KMS-11 (cell line): ENCODE results near the gene PGK1.
"Not testable (repeated sequence)": the region's sequence is repeated elsewhere in the genome, so short reads cannot be mapped to it uniquely, and the experiment has no call there.

Experiments
- H2AFZ ChIP-seq: fragments of 200-600 bp; sonication (generic); 2 replicates; pipeline ENCODE4 v1.6.1; 2016; ENCODE audit warnings: antibody characterized with exemption, mixed run types, low read depth
- H3K27ac ChIP-seq: fragments of 200-600 bp; sonication (generic); 2 replicates; pipeline ENCODE4 v1.6.1; 2016; ENCODE audit warnings: mild to moderate bottlenecking, mixed run types
- H3K27me3 ChIP-seq: fragments of 200-600 bp; sonication (generic); 2 replicates; pipeline ENCODE4 v1.6.1; 2017; ENCODE audit warnings: mild to moderate bottlenecking, low read depth, mixed run types, moderate library complexity; ENCODE audit not compliant: insufficient read depth
- H3K36me3 ChIP-seq: fragments of 200-600 bp; sonication (generic); 2 replicates; pipeline ENCODE4 v1.6.1; 2017; ENCODE audit warnings: mild to moderate bottlenecking, mixed run types; ENCODE audit not compliant: insufficient read depth
- H3K4me1 ChIP-seq: fragments of 200-600 bp; sonication (generic); 2 replicates; pipeline ENCODE4 v1.6.1; 2016; ENCODE audit warnings: mild to moderate bottlenecking, low read depth, mixed run types; ENCODE audit not compliant: poor library complexity, severe bottlenecking
- H3K4me2 ChIP-seq: fragments of 200-600 bp; sonication (generic); 2 replicates; pipeline ENCODE4 v1.7.0; 2016; ENCODE audit warnings: mild to moderate bottlenecking, mixed run types
- H3K4me3 ChIP-seq: fragments of 200-600 bp; sonication (generic); IDR thresholded peaks from 2 replicates; pipeline ENCODE4 v1.6.1; 2017; ENCODE audit warnings: low read depth, low read length, mixed read lengths; ENCODE audit not compliant: insufficient read depth
- H3K79me2 ChIP-seq: fragments of 200-600 bp; sonication (generic); 2 replicates; pipeline ENCODE4 v1.6.1; 2016; ENCODE audit warnings: low read depth, mixed run types; ENCODE audit not compliant: insufficient read depth
- H3K9ac ChIP-seq: fragments of 200-600 bp; sonication (generic); 2 replicates; pipeline ENCODE4 v1.6.1; 2016; ENCODE audit warnings: mild to moderate bottlenecking, mixed run types
- H4K20me1 ChIP-seq: fragments of 200-600 bp; sonication (generic); 2 replicates; pipeline ENCODE4 v1.6.1; 2016; ENCODE audit warnings: mild to moderate bottlenecking, mixed run types; ENCODE audit not compliant: insufficient read depth
- CTCF ChIP-seq: fragments of 200-600 bp; sonication (generic); conservative IDR thresholded peaks from 2 replicates; pipeline ENCODE4 v1.6.1; 2017; ENCODE audit warnings: low read depth, mild to moderate bottlenecking, antibody characterized with exemption, low read length, moderate library complexity, mixed read lengths

Gene PGK1

GRCh38 chrX:78103623-78104446 lies at the start of gene PGK1:
TSS of gene PGK1 (plus strand) at chrX:78104248. CDS start at chrX:78104341, 93 bp downstream.
- Histone ChIP-seq H3K79me2 (peaks cover 47% of the 10 kb centered on the region), H3K4me3 (no peak within 1 kb of the TSS), H3K36me3 (no peaks in the 10 kb centered on the region), H3K4me2 (peak within 1 kb of the TSS; percentile 88), H3K9ac (peak within 1 kb of the TSS; percentile 76; the same call in 1 of the 2 replicates), H2AFZ (peak within 1 kb of the TSS; percentile 78), H3K27ac (peak within 1 kb of the TSS; percentile 74), H3K4me1 (peaks cover 42% of the 10 kb centered on the region), H4K20me1 (peaks cover 25% of the 10 kb centered on the region), H3K27me3 (no peaks in the 10 kb centered on the region)
- TF ChIP-seq CTCF: no peak

DNA sequence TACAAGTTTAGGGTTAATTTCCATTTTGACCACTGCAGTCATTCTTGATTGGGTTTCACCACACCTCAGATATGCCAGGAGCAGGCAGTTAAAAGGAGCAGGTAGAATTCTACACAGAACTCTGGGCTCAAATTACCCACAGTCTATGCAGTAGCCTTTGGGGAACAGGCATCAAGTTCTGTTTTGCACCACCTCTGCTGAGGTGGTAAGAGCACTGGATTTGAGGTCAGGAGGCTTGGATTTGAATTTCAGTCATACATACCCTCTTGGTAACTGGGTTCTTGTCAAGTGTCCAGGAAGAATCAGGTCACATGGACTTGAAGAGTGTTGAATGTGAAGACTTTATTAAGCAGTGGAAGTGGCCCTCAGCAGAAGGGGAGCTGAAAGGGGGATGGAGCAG lies 40.4 kb upstream of the PGK1 start:
- Histone ChIP-seq H3K9ac (no peak overlapping the region), H4K20me1 (no peaks in the 10 kb centered on the region), H3K4me1 (no peaks in the 10 kb centered on the region), H3K27me3 (no peaks in the 10 kb centered on the region), H2AFZ (no peak overlapping the region), H3K4me3 (no peak overlapping the region), H3K27ac (no peak overlapping the region), H3K79me2 (no peaks in the 10 kb centered on the region), H3K4me2 (no peak overlapping the region), H3K36me3 (no peaks in the 10 kb centered on the region)
- TF ChIP-seq CTCF: no peak

GRCh38 chrX:78064152-78064551 lies 39.9 kb upstream of the PGK1 start:
- Histone ChIP-seq H3K27me3 (no peaks in the 10 kb centered on the region), H3K27ac (no peak overlapping the region), H3K4me2 (no peak overlapping the region), H3K36me3 (no peaks in the 10 kb centered on the region), H3K4me1 (no peaks in the 10 kb centered on the region), H3K4me3 (no peak overlapping the region), H2AFZ (no peak overlapping the region), H3K9ac (no peak overlapping the region), H3K79me2 (no peaks in the 10 kb centered on the region), H4K20me1 (no peaks in the 10 kb centered on the region)
- no peak for TF ChIP-seq CTCF

DNA sequence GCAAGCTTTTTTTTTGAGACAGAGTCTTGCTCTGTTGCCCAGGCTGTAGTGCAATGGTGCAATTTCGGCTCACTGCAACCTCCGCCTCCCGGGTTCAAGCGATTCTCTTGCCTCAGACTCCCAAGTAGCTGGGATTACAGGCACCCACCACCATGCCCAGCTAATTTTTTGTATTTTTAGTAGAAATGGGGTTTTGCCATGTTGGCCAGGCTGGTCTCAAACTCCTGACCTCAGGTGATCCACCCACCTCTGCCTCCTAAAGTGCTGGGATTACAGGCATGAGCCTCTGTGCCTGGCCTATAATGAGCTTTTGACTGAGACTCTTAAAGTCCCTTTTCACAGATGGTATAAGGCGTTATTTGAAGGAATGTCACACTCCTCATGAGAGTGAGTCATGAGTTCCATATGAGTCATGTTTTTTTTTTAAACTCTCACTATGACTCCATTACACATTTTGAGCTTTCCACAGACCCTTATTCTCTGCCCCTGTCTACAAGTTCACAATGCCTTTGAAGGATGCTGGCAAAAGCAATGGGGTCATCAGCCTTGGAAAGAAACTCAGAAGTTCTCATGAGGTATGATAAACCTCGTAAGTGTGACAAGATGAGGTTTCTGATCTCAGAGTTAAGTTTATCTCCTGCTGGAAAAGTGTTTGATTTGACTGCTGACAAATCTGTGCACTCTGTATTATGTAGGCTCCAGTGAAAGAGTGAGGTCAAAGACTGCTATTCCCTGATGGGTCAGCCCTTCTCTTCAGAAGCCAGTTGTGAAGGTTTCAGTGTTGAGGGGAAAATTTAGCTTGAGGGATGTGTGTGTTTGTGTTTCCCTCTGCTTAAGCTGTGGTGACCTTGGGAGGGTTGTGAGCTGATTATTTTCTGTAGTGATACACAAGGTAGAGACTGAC lies 39.1 kb upstream of the PGK1 start:
- 0 out of 2 replicates have a peak overlapping the region, but pooled peaks have one; percentile 15 for H3K27ac ChIP-seq
- not testable (repeated sequence) for H3K79me2 ChIP-seq, H3K4me1 ChIP-seq, H3K9ac ChIP-seq, H3K27me3 ChIP-seq, H3K36me3 ChIP-seq, H3K4me2 ChIP-seq, H2AFZ ChIP-seq, H3K4me3 ChIP-seq, H4K20me1 ChIP-seq
